Liver (tissue), 9 donors: ENCODE measurements around the gene COL17A1. TPM values are rescaled to one million over a fixed set of nuclear protein-coding genes. Genes with fewer than 3 reads are reported as not detected.

Source experiments
- DNase-seq: peaks from one replicate; pipeline ENCODE4 v3.0.0-alpha.2; 2017; ENCODE audit warnings: low spot score
- H3K27ac ChIP-seq, 2 donors: one replicate each; pipeline ENCODE4 v1.7.0; 2013; ENCODE audit warnings: inconsistent platforms in 2 of 2, low read length in 2 of 2, control low read depth in 1 of 2, low read depth in 1 of 2, mild to moderate bottlenecking in 1 of 2
- H3K27me3 ChIP-seq, 4 donors: one replicate each; pipeline versions ENCODE4 v1.6.1 to v1.7.0; 2013; ENCODE audit warnings: low read length in 3 of 4, inconsistent platforms in 1 of 4, mild to moderate bottlenecking in 1 of 4, moderate library complexity in 1 of 4; ENCODE audit not compliant: control insufficient read depth in 4 of 4, insufficient read depth in 4 of 4
- H3K36me3 ChIP-seq, 4 donors: one replicate each; pipeline versions ENCODE4 v1.6.1 to v1.7.0; 2013; ENCODE audit warnings: low read length in 3 of 4, mild to moderate bottlenecking in 3 of 4, low read depth in 1 of 4, moderate library complexity in 1 of 4; ENCODE audit not compliant: control insufficient read depth in 4 of 4, insufficient read depth in 3 of 4
- H3K4me1 ChIP-seq, 4 donors: one replicate each; pipeline versions ENCODE4 v1.6.1 to v1.7.0; 2013; ENCODE audit warnings: low read length in 3 of 4, mild to moderate bottlenecking in 3 of 4, moderate library complexity in 1 of 4; ENCODE audit not compliant: control insufficient read depth in 4 of 4, insufficient read depth in 4 of 4
- H3K4me3 ChIP-seq, 3 donors: one replicate each; pipeline versions ENCODE4 v1.6.1 to v1.7.0; 2013; ENCODE audit warnings: low read length in 3 of 3, control low read depth in 1 of 3, low read depth in 1 of 3, mild to moderate bottlenecking in 1 of 3
- H3K9ac ChIP-seq, 2 donors: one replicate each; pipeline ENCODE4 v1.7.0; 2013; ENCODE audit warnings: low read length in 2 of 2, mild to moderate bottlenecking in 2 of 2, moderate library complexity in 2 of 2, control low read depth in 1 of 2, low read depth in 1 of 2
- H3K9me3 ChIP-seq, 4 donors: one replicate each; pipeline versions ENCODE4 v1.6.1 to v1.7.0; 2013; ENCODE audit warnings: low read length in 3 of 4; ENCODE audit not compliant: control insufficient read depth in 4 of 4
- FOXA1 ChIP-seq: IDR thresholded peaks from 2 replicates; pipeline ENCODE4 v1.6.1; 2016; ENCODE audit warnings: antibody characterized with exemption
- FOXA2 ChIP-seq: IDR thresholded peaks from 2 replicates; pipeline ENCODE4 v1.6.1; 2016; ENCODE audit warnings: antibody characterized with exemption
- GABPA ChIP-seq, 2 donors: IDR thresholded peaks in 1 of 2; conservative IDR thresholded peaks in 1 of 2; 2 replicates each; pipeline ENCODE4 v1.6.1; 2016; ENCODE audit warnings: antibody characterized with exemption in 2 of 2, mild to moderate bottlenecking in 1 of 2, moderate library complexity in 1 of 2
- HNF4A ChIP-seq, 2 donors: conservative IDR thresholded peaks; 2 replicates each; pipeline ENCODE4 v1.6.1; 2016; ENCODE audit warnings: antibody characterized with exemption in 2 of 2, mild to moderate bottlenecking in 2 of 2
- HNF4G ChIP-seq: IDR thresholded peaks from 2 replicates; pipeline ENCODE4 v1.6.1; 2016; ENCODE audit warnings: antibody characterized with exemption
- JUND ChIP-seq, 2 donors: IDR thresholded peaks; 2 replicates each; pipeline ENCODE4 v1.6.1; 2016; ENCODE audit warnings: antibody characterized with exemption in 2 of 2
- NR2F2 ChIP-seq: IDR thresholded peaks from 2 replicates; pipeline ENCODE4 v1.6.1; 2016; ENCODE audit warnings: antibody characterized with exemption
- RAD21 ChIP-seq, 2 donors: IDR thresholded peaks; 2 replicates each; pipeline ENCODE4 v1.6.1; 2016; ENCODE audit warnings: antibody characterized with exemption in 2 of 2, mild to moderate bottlenecking in 2 of 2
- RXRA ChIP-seq, 2 donors: IDR thresholded peaks; 2 replicates each; pipeline ENCODE4 v1.6.1; 2017 to 2018; ENCODE audit warnings: antibody characterized with exemption in 2 of 2, mild to moderate bottlenecking in 1 of 2
- SP1 ChIP-seq: IDR thresholded peaks from 2 replicates; pipeline ENCODE4 v1.6.1; 2018; ENCODE audit warnings: antibody characterized with exemption, mild to moderate bottlenecking
- TAF1 ChIP-seq: conservative IDR thresholded peaks from 2 replicates; pipeline ENCODE4 v1.6.1; 2016; ENCODE audit warnings: antibody characterized with exemption, mild to moderate bottlenecking
- YY1 ChIP-seq: IDR thresholded peaks from 2 replicates; pipeline ENCODE4 v1.6.1; 2016; ENCODE audit warnings: antibody characterized with exemption, mild to moderate bottlenecking
- WGBS: extraction: QIAGEN DNeasy Blood & Tissue Kit; methylation state at CpG from one replicate; pipeline ENCODE4 v1.1.7; 2013; 5-methylcytosine and 5-hydroxymethylcytosine counted together
- polyA plus RNA-seq, 2 donors: library from polyadenylated mRNA; stranded (reverse) in 1 of 2; unstranded in 1 of 2; fragments of 200-250 nt in 1 of 2; fragments of >200 nt in 1 of 2; fragmentation: Nextera tagmentation in 1 of 2; extraction: Ambion mirVana in 1 of 2; gene quantifications; one replicate each; pipeline versions ENCODE4 v1.2.1 to v1.2.3, GENCODE V29; 2013 to 2015
- total RNA-seq, 2 donors: library from RNA; depleted of rRNA; stranded (reverse); fragments of >200 nt; gene quantifications; one replicate each; pipeline ENCODE4 v1.2.3, GENCODE V29; 2014
- TF ChIP-seq, protein P1 (sequence below): IDR thresholded peaks from 2 replicates; pipeline ENCODE4 v1.6.1; 2016; ENCODE audit warnings: antibody characterized with exemption
- TF ChIP-seq, protein P2 (sequence below): IDR thresholded peaks from 2 replicates; pipeline ENCODE4 v1.6.1; 2016; ENCODE audit warnings: antibody characterized with exemption
- TF ChIP-seq, protein P3 (sequence below): IDR thresholded peaks from 2 replicates; pipeline ENCODE4 v1.6.1; 2016; ENCODE audit warnings: antibody characterized with exemption, mild to moderate bottlenecking
- donor health status: healthy.
- donor health status: healthy.
- donor health status: healthy.
- donor health status: healthy.
- donor health status: healthy.

Gene COL17A1
- total and polyA plus RNA-seq, 4 donors, result 0.05 to 1.7 TPM; not detected in 2

DNA sequence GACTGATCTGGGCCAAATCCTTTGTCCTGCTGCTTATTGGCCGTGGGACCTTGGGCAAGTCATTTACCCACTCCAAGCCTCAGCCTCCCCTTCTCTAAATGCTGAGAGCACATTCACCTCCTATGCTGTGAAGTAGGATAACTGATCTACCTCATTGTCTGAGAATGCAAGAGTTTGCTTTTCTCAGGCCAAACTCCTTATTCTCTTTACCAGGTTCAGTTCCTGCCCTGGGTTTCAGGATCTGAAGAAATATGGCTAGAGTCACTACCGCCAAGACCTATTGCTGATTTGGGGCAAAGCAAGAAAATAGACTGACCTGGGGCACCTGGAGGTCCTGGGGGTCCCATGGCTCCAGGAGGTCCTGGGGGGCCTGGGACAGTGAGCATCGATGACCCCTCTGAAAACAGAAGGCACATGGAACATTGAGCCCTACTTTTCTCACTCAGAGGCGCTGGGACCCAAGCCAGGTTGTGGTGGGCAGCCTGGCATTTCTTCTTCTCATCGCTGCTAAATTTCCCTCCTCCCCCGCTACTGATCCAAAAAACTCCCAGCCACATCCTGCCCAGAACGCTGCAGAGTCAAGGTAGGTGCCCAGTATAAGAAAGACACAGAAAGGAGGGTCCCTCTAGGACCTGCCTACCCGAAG lies 42.4 kb downstream of the COL17A1 start:
- Histone ChIP-seq H3K36me3 (no peaks in the 10 kb centered on the region), H3K9me3 (no peaks in the 10 kb centered on the region), H3K4me3 (no peak overlapping the region), H3K27me3 (no peaks in the 10 kb centered on the region), H3K4me1 (no peaks in the 10 kb centered on the region), H3K27ac (no peak overlapping the region), H3K9ac (no peak overlapping the region)
- DNase-seq, result no peak
- TF ChIP-seq HNF4A (conservative IDR thresholded peaks at IDR 0.05) (no peak), NR2F2 (no peak), SP1 (no peak)
- TF ChIP-seq, protein P1, sequence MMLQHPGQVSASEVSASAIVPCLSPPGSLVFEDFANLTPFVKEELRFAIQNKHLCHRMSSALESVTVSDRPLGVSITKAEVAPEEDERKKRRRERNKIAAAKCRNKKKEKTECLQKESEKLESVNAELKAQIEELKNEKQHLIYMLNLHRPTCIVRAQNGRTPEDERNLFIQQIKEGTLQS, result no peak
- 87% methylated on average over 8 of the region's 8 CpGs for WGBS

DNA sequence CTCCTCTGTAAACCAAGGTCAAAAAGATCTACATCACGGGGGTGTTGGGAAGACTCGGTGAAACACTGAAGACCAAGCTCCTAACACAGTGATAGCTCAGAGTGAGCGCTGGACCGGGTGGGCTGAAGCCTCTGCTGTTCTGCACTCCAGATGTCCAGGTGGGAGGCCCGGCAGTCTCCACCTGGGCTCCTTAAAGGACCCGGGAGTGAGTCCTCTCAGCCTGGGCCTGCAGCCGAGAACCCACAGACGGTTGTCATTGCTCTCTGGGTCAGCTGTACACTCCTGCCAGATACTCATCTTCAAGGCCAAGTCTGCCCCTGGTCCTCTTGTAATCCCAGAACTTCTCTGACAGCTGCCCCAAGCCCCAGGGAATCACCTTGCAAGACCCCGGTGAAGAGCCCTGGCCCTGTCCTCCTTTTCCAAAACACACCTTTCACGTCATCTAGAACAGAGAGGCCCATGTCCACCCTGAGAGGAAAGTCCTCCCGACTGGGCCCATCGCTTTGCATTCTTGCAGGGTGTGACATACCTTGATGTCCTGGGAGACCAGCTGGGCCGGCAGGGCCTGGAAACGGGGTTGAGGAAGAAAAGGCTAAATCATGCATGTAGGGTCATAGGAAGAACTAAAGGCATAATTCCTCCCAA lies 43.7 kb downstream of the COL17A1 start:
- no peak for DNase-seq
- no peaks in the 10 kb centered on the region for H3K36me3 ChIP-seq
- H3K4me1 ChIP-seq, result no peaks in the 10 kb centered on the region
- 91% methylated on average over 14 of the region's 14 CpGs for WGBS
- H3K27ac ChIP-seq, result no peak overlapping the region
- TF ChIP-seq, protein P2, sequence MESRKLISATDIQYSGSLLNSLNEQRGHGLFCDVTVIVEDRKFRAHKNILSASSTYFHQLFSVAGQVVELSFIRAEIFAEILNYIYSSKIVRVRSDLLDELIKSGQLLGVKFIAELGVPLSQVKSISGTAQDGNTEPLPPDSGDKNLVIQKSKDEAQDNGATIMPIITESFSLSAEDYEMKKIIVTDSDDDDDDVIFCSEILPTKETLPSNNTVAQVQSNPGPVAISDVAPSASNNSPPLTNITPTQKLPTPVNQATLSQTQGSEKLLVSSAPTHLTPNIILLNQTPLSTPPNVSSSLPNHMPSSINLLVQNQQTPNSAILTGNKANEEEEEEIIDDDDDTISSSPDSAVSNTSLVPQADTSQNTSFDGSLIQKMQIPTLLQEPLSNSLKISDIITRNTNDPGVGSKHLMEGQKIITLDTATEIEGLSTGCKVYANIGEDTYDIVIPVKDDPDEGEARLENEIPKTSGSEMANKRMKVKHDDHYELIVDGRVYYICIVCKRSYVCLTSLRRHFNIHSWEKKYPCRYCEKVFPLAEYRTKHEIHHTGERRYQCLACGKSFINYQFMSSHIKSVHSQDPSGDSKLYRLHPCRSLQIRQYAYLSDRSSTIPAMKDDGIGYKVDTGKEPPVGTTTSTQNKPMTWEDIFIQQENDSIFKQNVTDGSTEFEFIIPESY, result no peak
- TF ChIP-seq, protein P1, result no peak
- no peak for TF ChIP-seq SP1
- TF ChIP-seq TAF1, result no peak
- TF ChIP-seq RAD21 (IDR thresholded peaks at IDR 0.05), result no peak
- TF ChIP-seq FOXA2, result no peak
- TF ChIP-seq HNF4A (conservative IDR thresholded peaks at IDR 0.05), result no peak
- no peak for TF ChIP-seq JUND (IDR thresholded peaks at IDR 0.05)
- H3K9me3 ChIP-seq, result no peaks in the 10 kb centered on the region
- H3K9ac ChIP-seq, result no peak overlapping the region
- H3K27me3 ChIP-seq, result no peaks in the 10 kb centered on the region
- H3K4me3 ChIP-seq, result no peak overlapping the region

DNA sequence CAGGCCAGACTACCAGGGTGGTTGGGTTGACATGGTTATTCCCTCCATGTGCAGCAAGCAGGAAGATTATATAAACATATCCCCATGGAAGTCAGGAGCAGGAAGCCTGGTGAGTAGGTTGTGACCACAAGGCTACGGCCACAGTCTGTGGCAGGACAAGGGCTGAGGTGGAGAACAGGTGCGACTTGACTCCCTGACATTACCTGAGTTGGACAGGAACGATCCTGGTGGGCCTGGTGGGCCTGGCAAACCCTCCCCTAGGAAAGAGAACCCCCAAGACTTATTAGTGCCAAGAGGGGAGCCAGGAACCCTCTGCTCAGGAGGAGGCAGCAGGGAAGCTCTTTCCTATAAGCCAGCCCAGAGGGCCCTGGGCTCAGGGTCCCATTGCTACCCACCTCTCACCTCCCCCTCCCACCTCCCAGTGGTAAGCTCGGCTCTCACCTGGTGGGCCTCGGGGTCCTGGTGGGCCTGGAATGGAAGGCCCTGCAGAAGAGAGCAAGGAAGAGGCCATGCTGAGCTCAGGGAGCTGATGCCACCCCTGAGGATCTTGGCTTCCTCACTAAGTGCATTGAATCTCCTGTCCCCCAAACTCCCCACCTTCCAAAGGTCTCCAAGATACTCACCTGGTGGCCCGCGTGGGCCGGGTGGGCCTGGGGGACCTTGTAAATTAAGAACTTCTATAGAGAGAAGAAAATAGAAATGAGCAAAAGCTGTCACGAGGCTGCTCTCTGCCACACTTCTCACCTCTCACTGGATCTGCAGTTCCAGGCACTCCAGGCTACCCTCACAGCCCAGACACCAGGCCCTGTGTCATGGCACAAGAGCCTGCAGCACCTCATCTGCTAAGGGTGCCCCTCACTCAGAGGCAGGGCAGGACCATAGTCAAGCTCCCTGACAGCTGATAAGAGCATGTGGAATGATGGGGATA lies 44.6 kb downstream of the COL17A1 start:
- Histone ChIP-seq H3K4me1 (no peaks in the 10 kb centered on the region), H3K4me3 (no peak overlapping the region), H3K9me3 (no peaks in the 10 kb centered on the region), H3K27ac (no peak overlapping the region), H3K9ac (no peak overlapping the region), H3K36me3 (no peaks in the 10 kb centered on the region), H3K27me3 (no peaks in the 10 kb centered on the region)
- WGBS, result 71% methylated on average over 9 of the region's 9 CpGs
- TF ChIP-seq GABPA (IDR thresholded peaks at IDR 0.05 in 1 of 2, conservative IDR thresholded peaks at IDR 0.05 in 1 of 2), result no peak
- TF ChIP-seq, protein P1, result no peak
- no peak for TF ChIP-seq FOXA1
- TF ChIP-seq JUND (IDR thresholded peaks at IDR 0.05), result no peak
- no peak for TF ChIP-seq FOXA2
- no peak for TF ChIP-seq HNF4A (conservative IDR thresholded peaks at IDR 0.05)
- TF ChIP-seq, protein P2, result no peak
- TF ChIP-seq RAD21 (IDR thresholded peaks at IDR 0.05), result no peak
- TF ChIP-seq HNF4G, result no peak
- TF ChIP-seq YY1, result no peak
- TF ChIP-seq, protein P3, sequence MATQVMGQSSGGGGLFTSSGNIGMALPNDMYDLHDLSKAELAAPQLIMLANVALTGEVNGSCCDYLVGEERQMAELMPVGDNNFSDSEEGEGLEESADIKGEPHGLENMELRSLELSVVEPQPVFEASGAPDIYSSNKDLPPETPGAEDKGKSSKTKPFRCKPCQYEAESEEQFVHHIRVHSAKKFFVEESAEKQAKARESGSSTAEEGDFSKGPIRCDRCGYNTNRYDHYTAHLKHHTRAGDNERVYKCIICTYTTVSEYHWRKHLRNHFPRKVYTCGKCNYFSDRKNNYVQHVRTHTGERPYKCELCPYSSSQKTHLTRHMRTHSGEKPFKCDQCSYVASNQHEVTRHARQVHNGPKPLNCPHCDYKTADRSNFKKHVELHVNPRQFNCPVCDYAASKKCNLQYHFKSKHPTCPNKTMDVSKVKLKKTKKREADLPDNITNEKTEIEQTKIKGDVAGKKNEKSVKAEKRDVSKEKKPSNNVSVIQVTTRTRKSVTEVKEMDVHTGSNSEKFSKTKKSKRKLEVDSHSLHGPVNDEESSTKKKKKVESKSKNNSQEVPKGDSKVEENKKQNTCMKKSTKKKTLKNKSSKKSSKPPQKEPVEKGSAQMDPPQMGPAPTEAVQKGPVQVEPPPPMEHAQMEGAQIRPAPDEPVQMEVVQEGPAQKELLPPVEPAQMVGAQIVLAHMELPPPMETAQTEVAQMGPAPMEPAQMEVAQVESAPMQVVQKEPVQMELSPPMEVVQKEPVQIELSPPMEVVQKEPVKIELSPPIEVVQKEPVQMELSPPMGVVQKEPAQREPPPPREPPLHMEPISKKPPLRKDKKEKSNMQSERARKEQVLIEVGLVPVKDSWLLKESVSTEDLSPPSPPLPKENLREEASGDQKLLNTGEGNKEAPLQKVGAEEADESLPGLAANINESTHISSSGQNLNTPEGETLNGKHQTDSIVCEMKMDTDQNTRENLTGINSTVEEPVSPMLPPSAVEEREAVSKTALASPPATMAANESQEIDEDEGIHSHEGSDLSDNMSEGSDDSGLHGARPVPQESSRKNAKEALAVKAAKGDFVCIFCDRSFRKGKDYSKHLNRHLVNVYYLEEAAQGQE, result no peak
- no peak for TF ChIP-seq RXRA (IDR thresholded peaks at IDR 0.05)
- no peak for TF ChIP-seq SP1
- DNase-seq, result no peak
